ENCODE results near the gene SC5D. TPM values are rescaled to one million over a fixed set of nuclear protein-coding genes. Genes with fewer than 3 reads are reported as not detected.

SC5D gene
- total RNA-seq, 1 experiment from 2014 or later, result 38.4 TPM

DNA sequence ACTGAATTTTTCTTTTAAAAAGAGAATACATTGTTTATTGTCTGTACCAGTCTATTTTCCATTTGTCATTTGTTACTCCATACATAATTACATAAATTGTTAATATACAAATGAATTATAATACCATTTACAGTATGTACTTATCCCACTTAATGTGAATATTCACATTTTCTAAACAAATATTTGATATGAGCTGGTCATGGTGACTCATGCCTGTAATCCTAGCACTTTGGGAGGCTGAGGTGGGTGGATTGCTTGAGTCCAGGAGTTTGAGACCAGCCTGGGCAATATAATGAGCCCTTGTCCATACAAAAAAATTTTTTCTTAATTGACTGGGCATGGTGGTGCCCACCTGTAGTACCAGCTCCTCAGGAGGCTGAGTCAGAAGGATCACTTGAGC, 6.8 kb downstream of the SC5D start:
- BruUV-seq (replicated peaks), result no TSS peak
- ChIA-PET POLR2A (ENCODE audit: unreplicated experiment) (no interaction called here), CTCF (no interaction called here)
- Histone ChIP-seq H2AFZ (ENCODE audit: low read length) (no peak overlapping the region), H3K4me3 (ENCODE audit: low read length) (no peak overlapping the region), H3K27me3 (ENCODE audit: low read length) (no peaks in the 10 kb centered on the region), H3K4me2 (ENCODE audit: low read length) (0 out of 2 replicates have a peak overlapping the region, but pooled peaks have one; percentile 9), H3K9me2 (replicated peaks; ENCODE audit: low read length) (no peaks in the 10 kb centered on the region), H3K79me2 (ENCODE audit: low read length) (peaks cover 77% of the 10 kb centered on the region), H3K27ac (ENCODE audit: low read length) (peak overlapping the region; percentile 84), H4K20me1 (ENCODE audit: low read length) (0 out of 2 replicates have a peak, but pooled peaks cover 10% of the 10 kb centered on the region), H3F3A (ENCODE audit: low read length, unreplicated experiment) (peaks cover 4% of the 10 kb centered on the region), H3K36me3 (ENCODE audit: low read depth, low read length) (peaks cover 19% of the 10 kb centered on the region), H3K9me3 (ENCODE audit: low read length) (no peaks in the 10 kb centered on the region), H3K4me1 (ENCODE audit: insufficient read depth, low read length) (peaks cover 26% of the 10 kb centered on the region), H3K9ac (ENCODE audit: low read length) (peak overlapping the region; percentile 44)
- intact Hi-C loops (cut with micrococcal nuclease), result no loop called here
- DNase-seq (peak; percentile 77), ATAC-seq (peak; percentile 93)
- TF ChIP-seq EZH2phosphoT487 (IDR thresholded peaks at IDR 0.05; ENCODE audit: borderline replicate concordance, low read length) (no peak), EZH2 (IDR thresholded peaks at IDR 0.05; ENCODE audit: low read length, unreplicated experiment) (no peak)
- TF ChIP-seq, protein P1, sequence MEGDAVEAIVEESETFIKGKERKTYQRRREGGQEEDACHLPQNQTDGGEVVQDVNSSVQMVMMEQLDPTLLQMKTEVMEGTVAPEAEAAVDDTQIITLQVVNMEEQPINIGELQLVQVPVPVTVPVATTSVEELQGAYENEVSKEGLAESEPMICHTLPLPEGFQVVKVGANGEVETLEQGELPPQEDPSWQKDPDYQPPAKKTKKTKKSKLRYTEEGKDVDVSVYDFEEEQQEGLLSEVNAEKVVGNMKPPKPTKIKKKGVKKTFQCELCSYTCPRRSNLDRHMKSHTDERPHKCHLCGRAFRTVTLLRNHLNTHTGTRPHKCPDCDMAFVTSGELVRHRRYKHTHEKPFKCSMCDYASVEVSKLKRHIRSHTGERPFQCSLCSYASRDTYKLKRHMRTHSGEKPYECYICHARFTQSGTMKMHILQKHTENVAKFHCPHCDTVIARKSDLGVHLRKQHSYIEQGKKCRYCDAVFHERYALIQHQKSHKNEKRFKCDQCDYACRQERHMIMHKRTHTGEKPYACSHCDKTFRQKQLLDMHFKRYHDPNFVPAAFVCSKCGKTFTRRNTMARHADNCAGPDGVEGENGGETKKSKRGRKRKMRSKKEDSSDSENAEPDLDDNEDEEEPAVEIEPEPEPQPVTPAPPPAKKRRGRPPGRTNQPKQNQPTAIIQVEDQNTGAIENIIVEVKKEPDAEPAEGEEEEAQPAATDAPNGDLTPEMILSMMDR (conservative IDR thresholded peaks at IDR 0.05; ENCODE audit: low read depth, low read length), result no peak

DNA sequence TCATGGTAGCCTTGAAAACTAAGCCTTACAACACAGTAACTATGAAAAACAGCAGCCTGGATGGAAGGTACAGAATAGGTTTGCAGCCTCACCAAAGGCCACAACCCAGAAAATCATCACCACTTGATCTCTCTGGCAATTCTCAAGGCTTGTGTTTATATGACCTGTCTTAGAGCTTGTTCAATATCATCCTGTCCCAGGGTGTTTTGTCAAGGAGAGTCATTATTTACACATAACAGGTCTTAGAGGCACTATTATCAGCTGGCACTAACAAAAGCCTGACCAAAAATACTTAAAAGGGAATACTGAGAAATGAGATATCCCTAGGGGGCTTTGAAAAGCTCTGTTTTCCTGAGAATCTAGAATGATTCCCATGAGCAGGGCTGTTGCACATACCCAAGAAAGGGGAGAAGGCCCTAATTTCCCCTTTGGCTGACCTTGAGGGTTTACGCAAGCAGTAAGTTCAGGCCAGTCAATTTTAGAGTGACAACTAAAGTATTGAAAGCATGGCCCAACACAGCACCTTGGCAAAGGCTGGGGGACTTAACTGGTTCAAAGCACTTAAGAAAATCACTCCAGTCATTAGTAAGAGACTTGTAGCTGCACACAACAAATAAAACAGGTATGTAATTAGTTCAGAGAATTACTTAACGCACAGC, 7.9 kb downstream of the SC5D start:
- H3K9ac ChIP-seq (ENCODE audit: low read length), result no peak overlapping the region
- peaks cover 26% of the 10 kb centered on the region for H3K36me3 ChIP-seq (ENCODE audit: low read depth, low read length)
- no TSS peak for BruUV-seq (replicated peaks)
- peak overlapping the region; percentile 84 for H3K27ac ChIP-seq (ENCODE audit: low read length)
- no peaks in the 10 kb centered on the region for H3K27me3 ChIP-seq (ENCODE audit: low read length)
- ATAC-seq (no peak), DNase-seq (no peak)
- peaks cover 66% of the 10 kb centered on the region for H3K79me2 ChIP-seq (ENCODE audit: low read length)
- no peaks in the 10 kb centered on the region for H3K9me2 ChIP-seq (replicated peaks; ENCODE audit: low read length)
- ChIA-PET CTCF (no interaction called here), POLR2A (ENCODE audit: unreplicated experiment) (no interaction called here)
- no peak overlapping the region for H3K4me3 ChIP-seq (ENCODE audit: low read length)
- peaks cover 4% of the 10 kb centered on the region for H3F3A ChIP-seq (ENCODE audit: low read length, unreplicated experiment)
- H3K4me1 ChIP-seq (ENCODE audit: insufficient read depth, low read length), result peaks cover 22% of the 10 kb centered on the region
- no peak overlapping the region for H2AFZ ChIP-seq (ENCODE audit: low read length)
- H3K9me3 ChIP-seq (ENCODE audit: low read length), result no peaks in the 10 kb centered on the region
- TF ChIP-seq, protein P1 (conservative IDR thresholded peaks at IDR 0.05; ENCODE audit: low read depth, low read length), result no peak
- TF ChIP-seq EZH2 (IDR thresholded peaks at IDR 0.05; ENCODE audit: low read length, unreplicated experiment), result no peak
- TF ChIP-seq EZH2phosphoT487 (IDR thresholded peaks at IDR 0.05; ENCODE audit: borderline replicate concordance, low read length), result no peak
- H3K4me2 ChIP-seq (ENCODE audit: low read length), result no peak overlapping the region
- intact Hi-C loops (cut with micrococcal nuclease), result no loop called here
- H4K20me1 ChIP-seq (ENCODE audit: low read length), result 0 out of 2 replicates have a peak, but pooled peaks cover 5% of the 10 kb centered on the region

DNA sequence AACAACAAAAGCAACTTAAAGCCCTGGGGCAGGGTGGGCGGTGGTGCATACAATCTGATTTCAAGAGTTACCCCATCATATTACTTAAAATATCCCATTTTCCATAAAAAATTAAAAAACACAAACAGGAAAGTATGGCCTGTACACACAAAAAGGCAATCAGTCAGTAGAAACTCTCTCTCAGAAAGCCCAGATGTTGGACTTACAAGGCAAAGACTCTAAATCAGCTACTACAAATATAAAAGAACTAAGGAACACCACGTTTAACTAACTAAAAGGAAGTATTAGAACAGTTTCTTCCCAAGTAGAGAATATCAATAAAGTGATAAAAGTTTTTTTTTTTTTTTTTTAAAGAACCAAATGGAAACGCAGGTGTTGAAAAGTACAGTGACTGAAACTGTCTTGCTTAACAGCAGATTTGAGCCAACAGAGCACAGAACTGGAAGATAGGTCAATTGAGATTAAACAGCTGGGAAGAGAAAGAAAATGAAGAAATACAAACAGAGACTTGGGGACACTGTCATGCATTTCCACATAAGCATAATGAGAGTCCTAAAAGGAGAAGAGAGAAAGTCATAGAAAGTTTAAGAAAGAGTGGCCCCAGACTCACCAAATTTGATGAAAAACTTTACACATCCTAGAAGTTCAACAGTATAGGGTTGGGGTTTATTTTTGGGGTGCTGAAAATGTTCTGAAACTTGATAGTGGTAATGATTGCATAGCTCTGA, 8.6 kb downstream of the SC5D start:
- no peak for TF ChIP-seq EZH2phosphoT487 (IDR thresholded peaks at IDR 0.05; ENCODE audit: borderline replicate concordance, low read length)
- intact Hi-C loops (cut with micrococcal nuclease), result no loop called here
- 0 out of 2 replicates have a peak, but pooled peaks cover 5% of the 10 kb centered on the region for H4K20me1 ChIP-seq (ENCODE audit: low read length)
- no peaks in the 10 kb centered on the region for H3K9me2 ChIP-seq (replicated peaks; ENCODE audit: low read length)
- H3K27me3 ChIP-seq (ENCODE audit: low read length), result no peaks in the 10 kb centered on the region
- H3K4me1 ChIP-seq (ENCODE audit: insufficient read depth, low read length), result peaks cover 22% of the 10 kb centered on the region
- no peak overlapping the region for H3K4me2 ChIP-seq (ENCODE audit: low read length)
- CTCF ChIA-PET, result no interaction called here
- no peak overlapping the region for H3K27ac ChIP-seq (ENCODE audit: low read length)
- peaks cover 59% of the 10 kb centered on the region for H3K79me2 ChIP-seq (ENCODE audit: low read length)
- BruUV-seq (replicated peaks), result no TSS peak
- ATAC-seq (no peak), DNase-seq (no peak)
- POLR2A ChIA-PET (ENCODE audit: unreplicated experiment), result no interaction called here
- H3K9me3 ChIP-seq (ENCODE audit: low read length), result no peaks in the 10 kb centered on the region
- H3F3A ChIP-seq (ENCODE audit: low read length, unreplicated experiment), result peaks cover 4% of the 10 kb centered on the region
- H3K9ac ChIP-seq (ENCODE audit: low read length), result no peak overlapping the region
- H3K4me3 ChIP-seq (ENCODE audit: low read length), result no peak overlapping the region
- H2AFZ ChIP-seq (ENCODE audit: low read length), result no peak overlapping the region
- H3K36me3 ChIP-seq (ENCODE audit: low read depth, low read length), result peaks cover 26% of the 10 kb centered on the region

All from PC-3 (cell line).